GM08714 (cell line): ENCODE data around the gene RUNX1.
"Not testable (repeated sequence)": the region's sequence is repeated elsewhere in the genome, so short reads cannot be mapped to it uniquely, and the experiment has no call there.

Source experiments
- H3K4me3 ChIP-seq: fragments of 200-500 bp; sonication (Bioruptor generic); 2 replicates; pipeline ENCODE4 v1.5.1; 2014; ENCODE audit warnings: mild to moderate bottlenecking, low read length, inconsistent platforms
- ZNF274 ChIP-seq: IDR thresholded peaks from 2 replicates; pipeline ENCODE4 v1.6.1; 2012; ENCODE audit warnings: mild to moderate bottlenecking, low read depth, low read length

Gene RUNX1

GRCh38 chr21:35006248-35006647 lies 42.9 kb downstream of the RUNX1 start:
- TF ChIP-seq ZNF274 = no peak
- no peak overlapping the region for H3K4me3 ChIP-seq

DNA sequence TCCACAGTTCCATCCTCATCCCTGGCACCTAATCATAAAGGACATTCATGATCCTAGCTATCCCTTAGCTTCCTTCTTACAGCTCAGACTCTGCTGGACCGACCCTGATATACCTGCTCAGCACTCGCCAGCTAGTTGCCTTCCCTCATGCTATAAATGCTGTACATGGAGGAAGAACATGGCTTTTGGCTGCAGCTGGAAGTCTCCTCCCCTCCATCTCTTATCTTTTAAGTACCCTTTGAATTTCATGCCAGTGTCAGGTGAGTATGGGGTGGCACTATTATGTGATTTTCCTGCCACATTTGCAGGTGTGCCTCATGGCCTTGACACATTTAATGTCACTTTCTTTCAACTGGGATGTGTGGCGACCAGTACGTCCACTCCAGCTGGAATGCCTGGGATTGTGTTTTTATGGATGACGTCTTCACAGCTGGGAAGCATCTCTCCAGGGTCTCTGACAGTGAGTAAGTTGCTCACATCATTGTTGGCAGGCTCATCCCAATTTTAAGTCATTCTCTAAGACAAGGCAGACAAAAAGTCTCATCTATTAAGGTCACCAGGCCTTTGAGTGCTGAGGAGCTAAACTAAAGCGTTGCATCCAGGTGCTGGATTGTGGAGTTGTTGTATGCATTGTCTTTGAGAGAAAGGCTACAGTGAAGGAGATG lies 43.4 kb downstream of the RUNX1 start:
- no peak overlapping the region for H3K4me3 ChIP-seq
- TF ChIP-seq ZNF274 = no peak

DNA sequence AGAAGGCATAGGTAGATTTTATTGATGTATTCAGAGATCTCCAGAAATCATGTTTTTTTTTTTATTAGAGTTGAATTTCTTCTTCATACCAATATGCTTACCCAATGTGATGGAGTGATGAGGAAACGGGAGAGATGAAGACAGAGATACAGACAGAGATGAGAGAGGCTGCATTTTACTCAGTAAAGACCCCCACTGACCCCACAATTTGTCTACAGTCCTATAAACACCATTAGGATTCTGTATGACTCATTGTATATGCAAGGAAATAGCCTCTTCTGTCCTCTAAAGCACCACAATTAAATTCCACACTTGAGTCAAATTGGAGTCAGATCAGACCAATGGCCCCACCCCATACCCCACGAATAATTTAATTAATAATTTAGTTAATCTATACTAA lies 44.0 kb downstream of the RUNX1 start:
- no peak overlapping the region for H3K4me3 ChIP-seq
- TF ChIP-seq ZNF274 = no peak

GRCh38 chr21:35004314-35004713 lies 44.8 kb downstream of the RUNX1 start:
- no peak overlapping the region for H3K4me3 ChIP-seq
- no peak for TF ChIP-seq ZNF274

GRCh38 chr21:35002879-35003722 lies 46.0 kb downstream of the RUNX1 start:
- no peak overlapping the region for H3K4me3 ChIP-seq
- no peak for TF ChIP-seq ZNF274

DNA sequence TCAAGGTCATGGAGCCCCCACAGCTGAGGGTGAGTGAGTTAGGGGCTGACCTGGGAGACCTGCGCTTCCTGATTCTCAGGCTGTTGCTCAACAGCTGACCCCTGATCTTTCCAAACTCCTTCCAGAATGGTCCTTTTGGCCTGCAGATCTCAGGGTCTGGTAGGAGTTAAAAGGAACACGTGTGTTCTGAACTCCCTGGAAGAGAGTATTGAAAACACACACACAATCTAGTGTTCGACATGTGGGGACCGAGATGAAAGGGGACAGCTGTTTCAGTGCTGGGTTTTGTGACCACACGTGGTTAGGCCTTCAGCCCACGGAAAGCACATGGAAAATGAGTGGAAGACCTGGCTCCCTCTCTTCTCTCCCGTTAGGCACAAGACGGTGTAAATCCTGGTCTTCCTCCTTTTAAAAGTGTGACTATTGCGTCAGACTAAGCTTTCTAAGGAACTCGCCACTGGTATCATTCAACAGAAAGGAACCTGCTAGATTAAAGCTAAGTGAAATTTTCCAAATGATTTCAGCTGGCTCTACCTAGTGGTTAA lies 49.6 kb downstream of the RUNX1 start:
- no peak overlapping the region for H3K4me3 ChIP-seq
- TF ChIP-seq ZNF274 = no peak

- no peak overlapping the region for H3K4me3 ChIP-seq
- TF ChIP-seq ZNF274 = no peak
Measured at GRCh38 chr21:34998176-34998575, 50.9 kb downstream of the RUNX1 start.

- no peak overlapping the region for H3K4me3 ChIP-seq
- no peak for TF ChIP-seq ZNF274
Measured at GRCh38 chr21:34997294-34997693, 51.8 kb downstream of the RUNX1 start.

- H3K4me3 ChIP-seq = no peak overlapping the region
- TF ChIP-seq ZNF274 = no peak
Measured at GRCh38 chr21:34996304-34997101, 52.6 kb downstream of the RUNX1 start.

DNA sequence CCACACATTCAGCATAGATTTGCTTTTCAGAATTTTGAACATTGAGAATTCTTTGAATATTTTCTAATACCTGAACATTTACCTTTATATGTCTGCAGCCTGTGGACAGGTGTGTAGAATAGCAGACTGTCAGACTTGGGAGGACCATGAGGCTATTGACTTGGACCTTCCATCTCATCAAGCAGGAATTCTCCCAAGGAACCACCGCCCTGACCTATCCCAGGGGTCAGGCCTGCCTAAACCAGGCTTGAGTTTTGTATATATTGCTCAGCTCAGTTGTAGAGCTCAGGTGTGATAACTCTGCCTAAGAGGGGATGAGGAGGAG lies 53.2 kb downstream of the RUNX1 start:
- H3K4me3 ChIP-seq = no peak overlapping the region
- TF ChIP-seq ZNF274 = no peak

- no peak overlapping the region for H3K4me3 ChIP-seq
- no peak for TF ChIP-seq ZNF274
Measured at GRCh38 chr21:34994766-34995631, 54.1 kb downstream of the RUNX1 start.

DNA sequence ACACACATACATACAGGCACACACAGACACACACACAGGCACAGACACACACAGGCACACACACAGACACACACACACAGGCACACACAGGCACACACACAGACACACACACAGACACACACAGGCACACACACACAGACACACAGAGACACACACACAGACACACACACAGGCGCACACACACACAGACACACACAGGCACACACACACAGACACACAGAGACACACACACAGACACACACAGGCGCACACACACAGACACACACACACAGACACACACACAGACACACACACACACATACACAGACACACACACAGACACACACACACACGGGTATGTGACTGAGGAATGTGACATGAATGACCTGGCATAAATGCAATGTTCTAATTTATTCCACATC lies 55.6 kb downstream of the RUNX1 start:
- H3K4me3 ChIP-seq = not testable (repeated sequence)

DNA sequence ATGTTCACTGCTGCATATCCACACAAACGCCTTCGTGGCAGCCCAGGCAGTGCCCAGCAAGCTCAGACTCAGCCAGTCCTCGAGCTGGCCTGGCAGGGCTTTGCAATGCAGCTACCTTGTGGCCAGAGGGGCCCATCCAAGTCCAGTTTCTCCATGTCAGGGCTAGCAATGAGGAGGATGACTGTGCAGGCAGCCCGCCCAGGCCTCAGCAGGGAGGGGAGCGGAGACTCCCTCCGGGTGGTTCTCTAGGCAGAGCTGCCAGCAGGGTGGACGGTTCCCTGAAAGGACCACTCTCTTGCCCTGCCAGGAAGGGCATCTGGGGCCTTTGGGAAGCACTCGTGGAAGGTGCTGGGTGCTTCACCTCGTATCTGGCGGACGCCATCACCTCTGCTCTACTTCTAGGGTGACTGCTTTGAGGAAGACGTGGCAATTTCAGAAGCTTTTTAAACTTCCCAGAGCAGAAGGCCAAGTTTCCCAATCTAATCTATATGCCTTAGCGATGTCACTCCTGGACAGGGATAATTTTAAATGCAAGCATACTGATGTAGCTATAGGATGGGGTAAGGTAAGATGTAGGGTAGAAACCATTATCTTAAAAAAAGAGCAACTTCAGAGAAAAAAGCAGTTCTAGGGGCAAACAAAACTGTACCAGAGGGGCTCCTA lies 56.2 kb downstream of the RUNX1 start:
- no peak for TF ChIP-seq ZNF274
- no peak overlapping the region for H3K4me3 ChIP-seq
